Loucy (cell line): Measurements from ENCODE around the gene GIPC1.
"Not testable (repeated sequence)": the region's sequence is repeated elsewhere in the genome, so short reads cannot be mapped to it uniquely, and the experiment has no call there.

Source experiments
- H2AFZ ChIP-seq: fragments of 200-600 bp; sonication (generic); 2 replicates; pipeline ENCODE4 v1.6.0; 2016; ENCODE audit warnings: antibody characterized with exemption, mild to moderate bottlenecking, low read length, moderate library complexity
- H3F3A ChIP-seq: fragments of 200-600 bp; 2 replicates; pipeline ENCODE4 v1.6.0; 2016; ENCODE audit warnings: antibody characterized with exemption, low read depth, mild to moderate bottlenecking
- H3K27me3 ChIP-seq: fragments of 200-600 bp; sonication (generic); 2 replicates; pipeline ENCODE4 v1.6.1; 2014; ENCODE audit warnings: low read length, mild to moderate bottlenecking; ENCODE audit not compliant: insufficient read depth, poor library complexity, severe bottlenecking
- H3K36me3 ChIP-seq: fragments of 200-600 bp; sonication (generic); 2 replicates; pipeline ENCODE4 v1.6.1; 2016; ENCODE audit warnings: low read length; ENCODE audit not compliant: insufficient read depth
- H3K4me1 ChIP-seq: fragments of 200-600 bp; sonication (generic); 2 replicates; pipeline ENCODE4 v1.5.1; 2014; ENCODE audit warnings: low read length, mild to moderate bottlenecking; ENCODE audit not compliant: insufficient read depth, poor library complexity, severe bottlenecking
- H3K4me2 ChIP-seq: fragments of 200-600 bp; sonication (generic); 2 replicates; pipeline ENCODE4 v1.6.0; 2014; ENCODE audit warnings: antibody characterized with exemption, low read length, low read depth, mild to moderate bottlenecking; ENCODE audit not compliant: poor library complexity, severe bottlenecking
- H3K4me3 ChIP-seq: fragments of 200-600 bp; sonication (generic); 2 replicates; pipeline ENCODE4 v1.5.1; 2014; ENCODE audit warnings: low read length, mild to moderate bottlenecking, mixed read lengths; ENCODE audit not compliant: poor library complexity, severe bottlenecking
- H3K79me2 ChIP-seq: fragments of 200-600 bp; sonication (generic); 2 replicates; pipeline ENCODE4 v1.6.1; 2014; ENCODE audit warnings: low read length; ENCODE audit not compliant: insufficient read depth
- H3K9ac ChIP-seq: fragments of 200-600 bp; sonication (generic); 2 replicates; pipeline ENCODE4 v1.6.0; 2014; ENCODE audit warnings: mild to moderate bottlenecking, low read depth, low read length, moderate library complexity; ENCODE audit not compliant: poor library complexity, severe bottlenecking
- H3K9me2 ChIP-seq: fragments of 200-600 bp; sonication (generic); replicated peaks from 2 replicates; pipeline ENCODE4 v1.6.1; 2016; ENCODE audit warnings: low read depth, low read length, mixed read lengths
- H3K9me3 ChIP-seq: fragments of 200-600 bp; sonication (generic); 2 replicates; pipeline ENCODE4 v1.6.1; 2014; ENCODE audit warnings: mild to moderate bottlenecking, antibody characterized with exemption, low read length, low read depth; ENCODE audit not compliant: insufficient read depth
- H4K20me1 ChIP-seq: fragments of 200-600 bp; sonication (generic); 2 replicates; pipeline ENCODE4 v1.6.0; 2014; ENCODE audit warnings: antibody characterized with exemption, low read length, mild to moderate bottlenecking; ENCODE audit not compliant: insufficient read depth, poor library complexity, severe bottlenecking
- EZH2phosphoT487 ChIP-seq: fragments of 200-600 bp; IDR thresholded peaks from 2 replicates; pipeline ENCODE4 v1.6.1; 2018; ENCODE audit warnings: antibody characterized with exemption, mild to moderate bottlenecking, moderate library complexity, borderline replicate concordance
- TF ChIP-seq, protein P1 (sequence below): fragments of 200-600 bp; sonication (generic); conservative IDR thresholded peaks from 2 replicates; pipeline ENCODE4 v1.5.1; 2014; ENCODE audit warnings: mild to moderate bottlenecking, antibody characterized with exemption, low read length

GIPC1 gene

GRCh38 chr19:14544047-14544446, 48.1 kb upstream of the GIPC1 start:
- H4K20me1 ChIP-seq, result peaks cover 3% of the 10 kb centered on the region
- H3K9me2 ChIP-seq, result no peaks in the 10 kb centered on the region
- 0 out of 2 replicates have a peak, but pooled peaks cover 7% of the 10 kb centered on the region for H3K36me3 ChIP-seq
- TF ChIP-seq, protein P1, sequence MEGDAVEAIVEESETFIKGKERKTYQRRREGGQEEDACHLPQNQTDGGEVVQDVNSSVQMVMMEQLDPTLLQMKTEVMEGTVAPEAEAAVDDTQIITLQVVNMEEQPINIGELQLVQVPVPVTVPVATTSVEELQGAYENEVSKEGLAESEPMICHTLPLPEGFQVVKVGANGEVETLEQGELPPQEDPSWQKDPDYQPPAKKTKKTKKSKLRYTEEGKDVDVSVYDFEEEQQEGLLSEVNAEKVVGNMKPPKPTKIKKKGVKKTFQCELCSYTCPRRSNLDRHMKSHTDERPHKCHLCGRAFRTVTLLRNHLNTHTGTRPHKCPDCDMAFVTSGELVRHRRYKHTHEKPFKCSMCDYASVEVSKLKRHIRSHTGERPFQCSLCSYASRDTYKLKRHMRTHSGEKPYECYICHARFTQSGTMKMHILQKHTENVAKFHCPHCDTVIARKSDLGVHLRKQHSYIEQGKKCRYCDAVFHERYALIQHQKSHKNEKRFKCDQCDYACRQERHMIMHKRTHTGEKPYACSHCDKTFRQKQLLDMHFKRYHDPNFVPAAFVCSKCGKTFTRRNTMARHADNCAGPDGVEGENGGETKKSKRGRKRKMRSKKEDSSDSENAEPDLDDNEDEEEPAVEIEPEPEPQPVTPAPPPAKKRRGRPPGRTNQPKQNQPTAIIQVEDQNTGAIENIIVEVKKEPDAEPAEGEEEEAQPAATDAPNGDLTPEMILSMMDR, result no peak
- no peak for TF ChIP-seq EZH2phosphoT487
- H3K27me3 ChIP-seq, result no peaks in the 10 kb centered on the region
- H3K9ac ChIP-seq, result no peak overlapping the region
- no peaks in the 10 kb centered on the region for H3F3A ChIP-seq
- no peaks in the 10 kb centered on the region for H3K4me1 ChIP-seq
- no peak overlapping the region for H2AFZ ChIP-seq
- no peaks in the 10 kb centered on the region for H3K9me3 ChIP-seq
- H3K79me2 ChIP-seq, result peaks cover 37% of the 10 kb centered on the region; the same call in 1 of the 2 replicates
- no peak overlapping the region for H3K4me3 ChIP-seq
- H3K4me2 ChIP-seq, result no peak overlapping the region

DNA sequence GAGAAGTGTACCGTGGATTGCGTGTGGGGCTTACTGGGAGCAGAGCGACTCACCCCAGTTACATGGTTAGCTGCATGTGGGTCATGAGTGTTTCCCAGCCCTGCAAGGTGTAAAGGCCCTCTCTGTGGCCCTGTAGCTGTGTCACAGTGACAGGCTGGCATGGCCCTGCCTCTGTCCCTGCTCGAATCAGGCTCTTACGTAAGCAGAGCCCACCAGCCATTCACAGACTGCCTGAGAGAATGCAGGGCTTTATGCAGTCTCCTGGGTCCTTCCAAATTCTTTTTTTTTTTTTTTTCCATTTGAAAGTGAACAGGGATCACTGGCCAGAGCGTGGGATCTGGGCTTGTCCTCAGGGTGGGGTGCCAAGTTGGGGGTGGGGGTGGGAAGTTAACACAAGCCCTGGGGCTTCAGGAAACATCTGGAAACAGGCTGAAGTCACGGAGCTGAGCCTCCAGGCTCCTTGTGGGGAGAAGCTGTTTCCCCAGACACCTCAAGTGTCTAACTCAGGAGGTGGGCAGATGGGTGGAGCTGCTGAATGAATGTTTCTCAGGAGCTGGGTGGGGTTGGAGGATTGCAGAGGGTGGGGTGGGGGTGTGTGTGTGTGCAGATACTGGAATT, 46.9 kb upstream of the GIPC1 start:
- Histone ChIP-seq H3K9me2 (no peaks in the 10 kb centered on the region), H3K27me3 (no peaks in the 10 kb centered on the region), H3K4me2 (no peak overlapping the region), H3K36me3 (no peaks in the 10 kb centered on the region), H3K79me2 (peaks cover 41% of the 10 kb centered on the region), H3K9ac (no peak overlapping the region), H3K9me3 (no peaks in the 10 kb centered on the region), H3K4me3 (no peak overlapping the region), H3F3A (no peaks in the 10 kb centered on the region), H4K20me1 (peaks cover 3% of the 10 kb centered on the region), H2AFZ (no peak overlapping the region), H3K4me1 (no peaks in the 10 kb centered on the region)
- no peak for TF ChIP-seq EZH2phosphoT487
- TF ChIP-seq, protein P1, result no peak

GRCh38 chr19:14541979-14542378, 46.1 kb upstream of the GIPC1 start:
- not testable (repeated sequence) for H3K27me3 ChIP-seq, H3K4me1 ChIP-seq, H3K9me2 ChIP-seq, H3K36me3 ChIP-seq, H3F3A ChIP-seq, H3K4me2 ChIP-seq, H3K9me3 ChIP-seq, H4K20me1 ChIP-seq, H3K9ac ChIP-seq, H2AFZ ChIP-seq, H3K4me3 ChIP-seq
- peaks cover 46% of the 10 kb centered on the region for H3K79me2 ChIP-seq
